Measurements from ENCODE around the gene CDS1. TPM values are rescaled to one million over a fixed set of nuclear protein-coding genes. Genes with fewer than 3 reads are reported as not detected.

The CDS1 gene
- polyA plus RNA-seq (2013, experiment 1 of 2), result 0.17 TPM
- polyA plus RNA-seq (2013, experiment 2 of 2), result 0.16 TPM

- Histone ChIP-seq H3K4ac (ENCODE audit: low read depth in 1 of 2, low read length in 2 of 2) (no peak within 1 kb of the TSS), H2BK120ac (ENCODE audit: low read depth, low read length) (no peak within 1 kb of the TSS), H3K9me3 (ENCODE audit: control insufficient read depth, low read length) (no peaks in the 10 kb centered on the region), H3K4me1 (ENCODE audit: control insufficient read depth, insufficient read depth, low read depth, low read length) (peaks cover 8% of the 10 kb centered on the region), H2BK12ac (ENCODE audit: low read length in 2 of 2) (peak within 1 kb of the TSS in 1 of 2 experiments; percentile 6), H4K8ac (ENCODE audit: low read length) (no peak within 1 kb of the TSS), H3K9ac (ENCODE audit: low read length) (peak within 1 kb of the TSS; percentile 64), H3K27ac (ENCODE audit: low read length, poor library complexity, severe bottlenecking) (no peak within 1 kb of the TSS), H3K14ac (ENCODE audit: low read length in 2 of 2) (peak within 1 kb of the TSS in 1 of 2 experiments; percentile 2), H4K91ac (ENCODE audit: low read length) (no peak within 1 kb of the TSS), H3K4me3 (ENCODE audit: insufficient read depth in 1 of 2, low read depth in 1 of 2, low read length in 2 of 2) (peak within 1 kb of the TSS; percentile 80 to 81), H2AFZ (ENCODE audit: low read depth, low read length) (peak within 1 kb of the TSS; percentile 98), H2BK5ac (ENCODE audit: low read depth, low read length, poor library complexity, severe bottlenecking) (no peak within 1 kb of the TSS), H3K4me2 (ENCODE audit: low read length, poor library complexity, severe bottlenecking) (peak within 1 kb of the TSS; percentile 100), H2AK5ac (ENCODE audit: low read length, severe bottlenecking) (no peak within 1 kb of the TSS), H3K36me3 (ENCODE audit: control insufficient read depth in 1 of 2, insufficient read depth in 2 of 2, low read depth in 1 of 2, low read length in 2 of 2) (no peaks in the 10 kb centered on the region), H3K23ac (ENCODE audit: low read length in 2 of 2) (peak within 1 kb of the TSS in 1 of 2 experiments; percentile 50), H2BK15ac (ENCODE audit: low read depth, poor library complexity, severe bottlenecking) (no peak within 1 kb of the TSS), H3K79me1 (replicated peaks; ENCODE audit: low read length, poor library complexity, severe bottlenecking) (no peaks in the 10 kb centered on the region), H3K27me3 (ENCODE audit: control insufficient read depth in 1 of 2, insufficient read depth in 1 of 2, low read length in 2 of 2) (peaks cover 21 to 36% of the 10 kb centered on the region in 2 experiments), H3K18ac (ENCODE audit: low read depth in 1 of 2, low read length in 2 of 2) (peak within 1 kb of the TSS in 1 of 2 experiments; percentile 51)
- WGBS, result 1% methylated on average over 74 of the region's 88 CpGs
- DNase-seq, result peak; percentile 3
These were observed at the start of gene CDS1 for GRCh38 chr4:84582988-84583875. TSS of gene CDS1 (plus strand) at chr4:84583127. CDS start at chr4:84583402, 275 bp downstream.

GRCh38 chr4:84535901-84536300 lies 47.0 kb upstream of the CDS1 start:
- H2BK120ac ChIP-seq (ENCODE audit: low read depth, low read length), result no peak overlapping the region
- no peak overlapping the region for H2AK5ac ChIP-seq (ENCODE audit: low read length, severe bottlenecking)
- no peaks in the 10 kb centered on the region for H3K4me1 ChIP-seq (ENCODE audit: control insufficient read depth, insufficient read depth, low read depth, low read length)
- no peak overlapping the region for H4K8ac ChIP-seq (ENCODE audit: low read length)
- no peak overlapping the region for H3K4me3 ChIP-seq (ENCODE audit: insufficient read depth in 1 of 2, low read depth in 1 of 2, low read length in 2 of 2)
- no peak overlapping the region for H2AFZ ChIP-seq (ENCODE audit: low read depth, low read length)
- H2BK5ac ChIP-seq (ENCODE audit: low read depth, low read length, poor library complexity, severe bottlenecking), result no peak overlapping the region
- H4K91ac ChIP-seq (ENCODE audit: low read length), result no peak overlapping the region
- no peak overlapping the region for H2BK15ac ChIP-seq (ENCODE audit: low read depth, poor library complexity, severe bottlenecking)
- no peak overlapping the region for H3K9ac ChIP-seq (ENCODE audit: low read length)
- H3K14ac ChIP-seq (ENCODE audit: low read length in 2 of 2), result no peak overlapping the region
- H3K18ac ChIP-seq (ENCODE audit: low read depth in 1 of 2, low read length in 2 of 2), result no peak overlapping the region
- no peaks in the 10 kb centered on the region for H3K79me1 ChIP-seq (replicated peaks; ENCODE audit: low read length, poor library complexity, severe bottlenecking)
- H3K4ac ChIP-seq (ENCODE audit: low read depth in 1 of 2, low read length in 2 of 2), result no peak overlapping the region
- DNase-seq, result no peak
- no peak overlapping the region for H3K4me2 ChIP-seq (ENCODE audit: low read length, poor library complexity, severe bottlenecking)
- no peaks in the 10 kb centered on the region for H3K27me3 ChIP-seq (ENCODE audit: control insufficient read depth in 1 of 2, insufficient read depth in 1 of 2, low read length in 2 of 2)
- H2BK12ac ChIP-seq (ENCODE audit: low read length in 2 of 2), result no peak overlapping the region
- no peak overlapping the region for H3K27ac ChIP-seq (ENCODE audit: low read length, poor library complexity, severe bottlenecking)
- peaks cover 6% of the 10 kb centered on the region for H3K9me3 ChIP-seq (ENCODE audit: control insufficient read depth, low read length)
- 90% methylated on average over 2 of the region's 2 CpGs for WGBS
- H3K36me3 ChIP-seq (ENCODE audit: control insufficient read depth in 1 of 2, insufficient read depth in 2 of 2, low read depth in 1 of 2, low read length in 2 of 2), result no peaks in the 10 kb centered on the region
- H3K23ac ChIP-seq (ENCODE audit: low read length in 2 of 2), result no peak overlapping the region

- H4K91ac ChIP-seq (ENCODE audit: low read length), result no peak overlapping the region
- no peaks in the 10 kb centered on the region for H3K4me1 ChIP-seq (ENCODE audit: control insufficient read depth, insufficient read depth, low read depth, low read length)
- H3K9ac ChIP-seq (ENCODE audit: low read length), result no peak overlapping the region
- H3K23ac ChIP-seq (ENCODE audit: low read length in 2 of 2), result no peak overlapping the region
- H3K4me3 ChIP-seq (ENCODE audit: insufficient read depth in 1 of 2, low read depth in 1 of 2, low read length in 2 of 2), result no peak overlapping the region
- H2AFZ ChIP-seq (ENCODE audit: low read depth, low read length), result no peak overlapping the region
- H3K4ac ChIP-seq (ENCODE audit: low read depth in 1 of 2, low read length in 2 of 2), result no peak overlapping the region
- no peak overlapping the region for H3K27ac ChIP-seq (ENCODE audit: low read length, poor library complexity, severe bottlenecking)
- H3K4me2 ChIP-seq (ENCODE audit: low read length, poor library complexity, severe bottlenecking), result no peak overlapping the region
- no peaks in the 10 kb centered on the region for H3K36me3 ChIP-seq (ENCODE audit: control insufficient read depth in 1 of 2, insufficient read depth in 2 of 2, low read depth in 1 of 2, low read length in 2 of 2)
- H3K18ac ChIP-seq (ENCODE audit: low read depth in 1 of 2, low read length in 2 of 2), result no peak overlapping the region
- H2BK5ac ChIP-seq (ENCODE audit: low read depth, low read length, poor library complexity, severe bottlenecking), result no peak overlapping the region
- no peak overlapping the region for H2BK15ac ChIP-seq (ENCODE audit: low read depth, poor library complexity, severe bottlenecking)
- H3K9me3 ChIP-seq (ENCODE audit: control insufficient read depth, low read length), result no peaks in the 10 kb centered on the region
- no peak overlapping the region for H2BK120ac ChIP-seq (ENCODE audit: low read depth, low read length)
- H4K8ac ChIP-seq (ENCODE audit: low read length), result no peak overlapping the region
- peaks cover 0 to 5% of the 10 kb centered on the region in 2 experiments for H3K27me3 ChIP-seq (ENCODE audit: control insufficient read depth in 1 of 2, insufficient read depth in 1 of 2, low read length in 2 of 2)
- no peaks in the 10 kb centered on the region for H3K79me1 ChIP-seq (replicated peaks; ENCODE audit: low read length, poor library complexity, severe bottlenecking)
- DNase-seq, result no peak
- H2BK12ac ChIP-seq (ENCODE audit: low read length in 2 of 2), result no peak overlapping the region
- H2AK5ac ChIP-seq (ENCODE audit: low read length, severe bottlenecking), result no peak overlapping the region
- WGBS, result 70% methylated on average over 5 of the region's 5 CpGs
- no peak overlapping the region for H3K14ac ChIP-seq (ENCODE audit: low read length in 2 of 2)
These were observed 37.8 kb upstream of the CDS1 start for GRCh38 chr4:84545093-84545492.

- no peaks in the 10 kb centered on the region for H3K9me3 ChIP-seq (ENCODE audit: control insufficient read depth, low read length)
- H4K91ac ChIP-seq (ENCODE audit: low read length), result no peak overlapping the region
- H3K4me2 ChIP-seq (ENCODE audit: low read length, poor library complexity, severe bottlenecking), result no peak overlapping the region
- no peaks in the 10 kb centered on the region for H3K79me1 ChIP-seq (replicated peaks; ENCODE audit: low read length, poor library complexity, severe bottlenecking)
- H2BK120ac ChIP-seq (ENCODE audit: low read depth, low read length), result no peak overlapping the region
- H3K14ac ChIP-seq (ENCODE audit: low read length in 2 of 2), result no peak overlapping the region
- H3K23ac ChIP-seq (ENCODE audit: low read length in 2 of 2), result no peak overlapping the region
- H3K4me3 ChIP-seq (ENCODE audit: insufficient read depth in 1 of 2, low read depth in 1 of 2, low read length in 2 of 2), result no peak overlapping the region
- no peak overlapping the region for H3K9ac ChIP-seq (ENCODE audit: low read length)
- H3K4me1 ChIP-seq (ENCODE audit: control insufficient read depth, insufficient read depth, low read depth, low read length), result no peaks in the 10 kb centered on the region
- no peak overlapping the region for H3K18ac ChIP-seq (ENCODE audit: low read depth in 1 of 2, low read length in 2 of 2)
- H2AFZ ChIP-seq (ENCODE audit: low read depth, low read length), result no peak overlapping the region
- H3K27me3 ChIP-seq (ENCODE audit: control insufficient read depth in 1 of 2, insufficient read depth in 1 of 2, low read length in 2 of 2), result peaks cover 0 to 15% of the 10 kb centered on the region in 2 experiments
- no peak overlapping the region for H2BK15ac ChIP-seq (ENCODE audit: low read depth, poor library complexity, severe bottlenecking)
- no peak for DNase-seq
- H3K27ac ChIP-seq (ENCODE audit: low read length, poor library complexity, severe bottlenecking), result no peak overlapping the region
- no peak overlapping the region for H2BK12ac ChIP-seq (ENCODE audit: low read length in 2 of 2)
- 63% methylated on average over 2 of the region's 3 CpGs for WGBS
- no peak overlapping the region for H3K4ac ChIP-seq (ENCODE audit: low read depth in 1 of 2, low read length in 2 of 2)
- H4K8ac ChIP-seq (ENCODE audit: low read length), result no peak overlapping the region
- no peak overlapping the region for H2BK5ac ChIP-seq (ENCODE audit: low read depth, low read length, poor library complexity, severe bottlenecking)
- H3K36me3 ChIP-seq (ENCODE audit: control insufficient read depth in 1 of 2, insufficient read depth in 2 of 2, low read depth in 1 of 2, low read length in 2 of 2), result no peaks in the 10 kb centered on the region
- no peak overlapping the region for H2AK5ac ChIP-seq (ENCODE audit: low read length, severe bottlenecking)
These were observed 35.7 kb upstream of the CDS1 start for GRCh38 chr4:84547211-84547610.
